Mesodermal cell (in vitro differentiated cells): ENCODE results near the gene REXO5.

Experiments used
- H3K27ac ChIP-seq: 2 replicates; pipeline ENCODE4 v1.7.0; 2013; ENCODE audit warnings: mild to moderate bottlenecking, low read depth, low read length, moderate library complexity; ENCODE audit not compliant: severe bottlenecking
- H3K36me3 ChIP-seq: 2 replicates; pipeline ENCODE4 v1.7.1; 2013; ENCODE audit warnings: mild to moderate bottlenecking, low read length, moderate library complexity; ENCODE audit not compliant: control insufficient read depth, insufficient read depth
- H3K4me1 ChIP-seq: one replicate; pipeline ENCODE4 v1.7.1; 2013; ENCODE audit warnings: mild to moderate bottlenecking, low read length; ENCODE audit not compliant: insufficient read depth, control insufficient read depth, poor library complexity, severe bottlenecking
- H3K4me3 ChIP-seq: 2 replicates; pipeline ENCODE4 v1.7.0; 2013; ENCODE audit warnings: low read length, control low read depth, mild to moderate bottlenecking; ENCODE audit not compliant: insufficient read depth, poor library complexity, severe bottlenecking; ENCODE audit errors: extremely low read depth
- H3K9me3 ChIP-seq: 2 replicates; pipeline ENCODE4 v1.7.1; 2013; ENCODE audit warnings: mild to moderate bottlenecking, low read length, moderate library complexity; ENCODE audit not compliant: control insufficient read depth
- WGBS, 2 experiments: methylation state at CpG; one replicate each; pipeline ENCODE4 v1.1.5; 2013; ENCODE audit warnings: missing lambda C conversion rate in 2 of 2; ENCODE audit not compliant: insufficient coverage in 2 of 2; 5-methylcytosine and 5-hydroxymethylcytosine counted together

The REXO5 gene

GRCh38 chr16:20822521-20823325 is 16.4 kb downstream of the REXO5 start:
- H3K36me3 ChIP-seq: no peaks in the 10 kb centered on the region
- H3K9me3 ChIP-seq: no peaks in the 10 kb centered on the region
- H3K4me1 ChIP-seq: no peaks in the 10 kb centered on the region
- no peak overlapping the region for H3K4me3 ChIP-seq
- 80% methylated on average over 1 of the region's 3 CpGs; no CpG with 5 or more reads in 1 of the 2 experiments for WGBS, 2 experiments
- no peak overlapping the region for H3K27ac ChIP-seq

DNA sequence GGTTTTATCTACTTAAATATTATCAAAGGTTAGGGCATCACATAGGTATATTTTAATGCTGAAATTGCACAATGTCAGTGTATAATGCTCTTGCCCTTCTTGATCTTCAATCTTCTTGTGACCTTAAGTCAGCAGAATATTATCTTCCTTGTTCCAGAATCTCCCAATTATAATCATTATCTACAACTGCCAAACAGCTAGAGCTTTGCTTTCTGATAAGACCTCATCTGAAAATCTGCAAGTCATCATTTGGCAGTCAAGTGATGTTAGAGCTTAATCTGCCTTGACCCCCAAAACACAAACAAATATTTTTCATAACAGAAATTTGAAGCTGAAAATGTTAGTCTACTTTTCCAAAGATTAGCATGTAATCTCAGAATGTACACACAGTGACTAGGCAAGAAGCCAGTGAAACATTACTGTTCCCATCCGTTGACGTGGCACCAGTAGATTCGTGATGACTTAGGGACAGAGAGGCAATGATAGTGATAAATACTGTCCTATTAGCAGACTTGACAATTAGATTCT is 19.8 kb downstream of the REXO5 start:
- no peaks in the 10 kb centered on the region for H3K36me3 ChIP-seq
- no peak overlapping the region for H3K27ac ChIP-seq
- H3K4me1 ChIP-seq: no peaks in the 10 kb centered on the region
- WGBS, 2 experiments: 100% methylated on average over 3 of the region's 3 CpGs; no CpG with 5 or more reads in 1 of the 2 experiments
- no peak overlapping the region for H3K4me3 ChIP-seq
- H3K9me3 ChIP-seq: no peaks in the 10 kb centered on the region

DNA sequence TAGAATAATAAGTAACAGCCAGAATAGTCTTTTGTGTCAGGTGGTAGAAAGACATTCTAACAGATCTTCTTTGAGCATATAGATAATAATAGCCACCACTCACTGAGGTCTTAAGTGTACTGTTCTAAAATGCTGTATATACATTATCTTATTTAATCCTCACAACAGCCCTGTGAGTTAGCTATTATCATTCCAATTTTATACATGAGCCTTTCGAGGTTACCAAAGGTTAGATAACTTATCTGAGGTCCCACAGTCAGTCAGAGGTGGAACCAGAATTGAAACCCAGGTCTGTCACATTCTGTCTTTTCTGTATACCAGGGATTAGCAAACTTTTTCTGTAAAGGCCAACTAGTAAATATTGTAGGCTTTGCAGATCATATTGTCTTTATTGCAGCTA is 23.2 kb downstream of the REXO5 start:
- Histone ChIP-seq H3K4me3 (no peak overlapping the region), H3K4me1 (no peaks in the 10 kb centered on the region), H3K36me3 (peaks cover 5% of the 10 kb centered on the region), H3K27ac (no peak overlapping the region), H3K9me3 (no peaks in the 10 kb centered on the region)
- WGBS, 2 experiments: 100% methylated on average over 1 of the region's 1 CpG; no CpG with 5 or more reads in 1 of the 2 experiments

GRCh38 chr16:20830372-20830771 is 24.0 kb downstream of the REXO5 start:
- H3K9me3 ChIP-seq: no peaks in the 10 kb centered on the region
- 100% methylated on average over 1 of the region's 1 CpG; no CpG with 5 or more reads in 1 of the 2 experiments for WGBS, 2 experiments
- no peak overlapping the region for H3K4me3 ChIP-seq
- no peak overlapping the region for H3K27ac ChIP-seq
- no peaks in the 10 kb centered on the region for H3K4me1 ChIP-seq
- peaks cover 5% of the 10 kb centered on the region for H3K36me3 ChIP-seq

DNA sequence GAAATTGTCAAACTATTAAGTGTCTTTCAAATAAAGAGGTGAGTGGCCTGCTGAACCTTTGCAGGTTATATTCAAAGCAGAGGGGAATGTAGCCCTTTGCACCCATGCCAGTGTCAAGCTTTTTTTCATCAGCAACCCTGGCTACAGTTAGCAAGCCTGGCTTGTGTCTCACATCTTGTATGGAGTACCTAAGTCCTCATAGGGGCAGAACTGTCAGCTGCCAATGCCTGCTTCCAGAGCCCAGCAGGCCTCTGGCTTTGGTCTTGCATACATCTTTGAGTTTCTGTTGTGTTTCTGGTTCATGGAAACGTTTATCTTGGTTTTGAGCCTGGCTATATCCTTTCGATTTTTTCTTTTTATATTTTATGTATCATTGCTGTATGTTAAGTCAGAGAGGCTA is 26.8 kb downstream of the REXO5 start:
- WGBS, 2 experiments: no CpG with 5 or more reads among the region's 2 CpGs
- no peaks in the 10 kb centered on the region for H3K9me3 ChIP-seq
- H3K4me3 ChIP-seq: no peak overlapping the region
- no peaks in the 10 kb centered on the region for H3K4me1 ChIP-seq
- no peak overlapping the region for H3K27ac ChIP-seq
- H3K36me3 ChIP-seq: peaks cover 5% of the 10 kb centered on the region

DNA sequence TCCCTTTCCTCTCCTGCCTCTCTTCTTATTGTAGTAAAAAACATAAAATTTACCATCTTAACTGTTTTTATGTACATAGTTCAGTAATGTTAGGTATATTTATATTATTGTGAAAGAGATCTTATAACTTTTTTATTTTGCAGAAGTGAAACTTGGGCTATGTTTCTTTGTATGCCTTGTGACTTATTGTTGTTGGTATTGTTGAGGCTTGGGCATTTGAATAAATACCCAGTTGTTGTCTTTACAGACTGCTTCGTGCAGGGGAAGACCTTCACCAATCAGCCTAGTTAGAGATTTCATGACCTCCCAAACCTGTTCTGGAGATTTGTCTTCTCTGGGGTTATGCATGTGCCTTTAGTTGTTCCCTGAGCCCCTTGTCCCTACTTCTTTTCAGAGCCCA is 31.9 kb downstream of the REXO5 start:
- no peaks in the 10 kb centered on the region for H3K4me1 ChIP-seq
- H3K4me3 ChIP-seq: no peak overlapping the region
- H3K27ac ChIP-seq: no peak overlapping the region
- no peaks in the 10 kb centered on the region for H3K9me3 ChIP-seq
- no peaks in the 10 kb centered on the region for H3K36me3 ChIP-seq
- 75% methylated on average over 1 of the region's 1 CpG; no CpG with 5 or more reads in 1 of the 2 experiments for WGBS, 2 experiments

DNA sequence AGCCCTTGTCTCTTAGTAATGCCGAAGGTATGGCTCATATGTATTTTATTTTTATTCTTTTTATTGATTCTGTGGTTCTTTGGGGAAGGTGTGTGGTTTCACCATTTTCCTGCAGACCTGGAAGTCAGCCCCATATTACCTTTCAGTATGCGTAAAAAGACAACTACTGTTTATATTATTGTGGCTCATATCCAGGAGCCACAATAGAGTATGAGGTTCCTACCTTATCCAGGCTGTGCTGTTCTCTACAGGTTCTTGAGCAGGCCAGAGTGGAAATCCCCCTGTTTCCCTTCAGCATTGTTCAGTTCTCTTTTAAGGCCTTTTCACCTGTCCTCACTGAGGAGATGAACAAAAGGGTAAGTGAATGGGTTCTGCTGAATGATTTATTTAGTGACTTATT is 33.2 kb downstream of the REXO5 start:
- Histone ChIP-seq H3K36me3 (no peaks in the 10 kb centered on the region), H3K4me1 (no peaks in the 10 kb centered on the region)

DNA sequence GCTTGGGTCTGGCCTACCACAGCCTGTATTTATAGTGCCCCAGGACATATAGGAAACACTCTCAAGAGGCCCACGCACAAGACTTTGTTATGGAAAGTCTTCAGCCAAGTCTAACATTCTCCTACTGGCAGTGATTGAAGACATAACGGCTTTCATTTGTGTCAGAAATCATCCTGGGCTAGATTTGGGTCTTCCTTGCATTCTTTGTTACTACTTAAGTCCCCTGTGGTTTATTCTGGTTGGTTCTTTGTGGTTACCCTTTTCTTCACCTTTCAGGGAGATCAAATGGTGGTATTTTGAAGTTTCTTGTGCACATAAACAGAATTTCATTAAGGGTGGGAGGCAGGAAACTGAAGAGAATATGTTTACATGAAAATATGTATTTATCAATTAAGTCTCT is 37.7 kb downstream of the REXO5 start:
- Histone ChIP-seq H3K4me1 (no peaks in the 10 kb centered on the region), H3K27ac (no peak overlapping the region), H3K9me3 (no peaks in the 10 kb centered on the region), H3K4me3 (no peak overlapping the region), H3K36me3 (peaks cover 5% of the 10 kb centered on the region)
- WGBS, 2 experiments: 75 to 95% methylated on average over 2 of the region's 2 CpGs

More for the DNA sequence above, 33.2 kb downstream of the REXO5 start:
- no CpG with 5 or more reads among the region's 2 CpGs for WGBS, 2 experiments
- no peak overlapping the region for H3K27ac ChIP-seq
- no peak overlapping the region for H3K4me3 ChIP-seq
- no peaks in the 10 kb centered on the region for H3K9me3 ChIP-seq

GRCh38 chr16:20844588-20844987 is 38.3 kb downstream of the REXO5 start:
- Histone ChIP-seq H3K4me1 (no peaks in the 10 kb centered on the region), H3K4me3 (no peak overlapping the region), H3K9me3 (no peaks in the 10 kb centered on the region), H3K36me3 (peaks cover 5% of the 10 kb centered on the region), H3K27ac (peak overlapping the region; percentile 6)
- WGBS, 2 experiments: 97 to 100% methylated on average over 1 to 3 of the region's 3 CpGs

DNA sequence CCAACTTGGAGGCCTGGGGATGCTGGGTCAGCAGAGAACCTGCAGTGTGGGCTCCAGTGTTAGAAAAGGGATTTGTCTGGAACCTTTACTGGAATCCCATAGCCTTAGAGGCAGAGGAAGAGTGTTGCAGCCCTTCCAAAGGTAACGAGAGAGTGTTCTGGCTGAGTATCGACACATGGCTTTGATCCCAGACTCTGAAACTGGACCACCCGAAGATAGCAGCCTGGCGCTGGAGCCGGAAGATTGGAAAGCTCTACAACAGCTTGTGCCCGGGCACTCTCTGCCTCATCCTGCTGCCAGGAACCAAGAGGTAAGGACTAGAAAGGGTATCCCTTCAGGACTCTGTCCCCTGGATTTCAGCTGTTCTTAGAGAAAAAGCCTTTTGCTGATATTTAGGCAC is 39.7 kb downstream of the REXO5 start:
- Histone ChIP-seq H3K4me3 (no peak overlapping the region), H3K27ac (no peak overlapping the region), H3K36me3 (peaks cover 5% of the 10 kb centered on the region), H3K9me3 (no peaks in the 10 kb centered on the region), H3K4me1 (no peaks in the 10 kb centered on the region)
- 94 to 95% methylated on average over 5 to 6 of the region's 6 CpGs for WGBS, 2 experiments

GRCh38 chr16:20846551-20846950 is 40.2 kb downstream of the REXO5 start:
- Histone ChIP-seq H3K4me1 (peaks cover 4% of the 10 kb centered on the region), H3K4me3 (no peak overlapping the region), H3K36me3 (peaks cover 5% of the 10 kb centered on the region), H3K9me3 (no peaks in the 10 kb centered on the region), H3K27ac (no peak overlapping the region)
